Measurements from ENCODE around the gene RGS10. TPM values are rescaled to one million over a fixed set of nuclear protein-coding genes. Genes with fewer than 3 reads are reported as not detected.

Gene RGS10
- total RNA-seq, 1 experiment from 2014 or later: 10.6 TPM

- Histone ChIP-seq H3T11ph (ENCODE audit: low read length) (no peak overlapping the region), H2BK15ac (ENCODE audit: low read depth, low read length) (no peak overlapping the region), H3K79me2 (ENCODE audit: insufficient read depth, low read length) (no peaks in the 10 kb centered on the region), H4K8ac (replicated peaks; ENCODE audit: insufficient read length, low read depth, low read length) (no peak overlapping the region), H2AFZ (ENCODE audit: low read length) (no peak overlapping the region), H3K9ac (ENCODE audit: extremely low read depth, insufficient read length, low read length) (no peak overlapping the region), H2BK20ac (ENCODE audit: low read depth, low read length, poor library complexity, severe bottlenecking) (no peak overlapping the region), H3K23ac (ENCODE audit: insufficient read length, low read depth, low read length) (no peak overlapping the region), H3K4me2 (ENCODE audit: insufficient read depth, insufficient read length, low read length) (no peak overlapping the region), H3K4ac (ENCODE audit: low read depth, low read length) (no peak overlapping the region), H3K14ac (ENCODE audit: insufficient read depth, low read length) (no peak overlapping the region), H2BK5ac (ENCODE audit: insufficient read length, low read length) (no peak overlapping the region), H4K20me1 (ENCODE audit: control insufficient read depth, insufficient read depth, insufficient read length) (no peaks in the 10 kb centered on the region), H4K91ac (ENCODE audit: insufficient read length, low read depth, low read length) (no peak overlapping the region), H3K4me1 (ENCODE audit: insufficient read depth, low read length) (no peaks in the 10 kb centered on the region), H3K18ac (ENCODE audit: insufficient read length, low read depth, low read length) (no peak overlapping the region), H2BK12ac (ENCODE audit: insufficient read length, low read depth, low read length) (no peak overlapping the region), H3K27ac (ENCODE audit: insufficient read length, low read depth, low read length) (no peak overlapping the region), H3K79me1 (ENCODE audit: insufficient read depth, low read depth, low read length, poor library complexity, severe bottlenecking) (no peaks in the 10 kb centered on the region), H2AK5ac (ENCODE audit: insufficient read length, low read length) (no peak overlapping the region), H4K5ac (ENCODE audit: insufficient read length, low read depth, low read length) (no peak overlapping the region), H2BK120ac (ENCODE audit: low read depth, low read length, poor library complexity, severe bottlenecking) (no peak overlapping the region), H3K56ac (ENCODE audit: insufficient read length, low read depth, low read length) (no peak overlapping the region), H3K9me3 (ENCODE audit: control insufficient read depth, low read depth, low read length) (no peaks in the 10 kb centered on the region), H3K23me2 (ENCODE audit: insufficient read length, low read depth, low read length, poor library complexity, severe bottlenecking) (no peaks in the 10 kb centered on the region), H3K27me3 (ENCODE audit: insufficient read depth, low read length) (no peaks in the 10 kb centered on the region)
- H3K36me3 Mint-ChIP-seq (ENCODE audit: insufficient read depth in 1 of 3, low read depth in 3 of 3): peaks cover 30 to 57% (median 50%) of the 10 kb centered on the region in 3 experiments; a peak in 6 of 7 replicates
- H3K4me3 Mint-ChIP-seq: no peak overlapping the region
- H3K9me3 Mint-ChIP-seq: no peaks in the 10 kb centered on the region
- H3K27me3 Mint-ChIP-seq (ENCODE audit: low read depth): no peaks in the 10 kb centered on the region
- no peak for DNase-seq
- no CpG with 5 or more reads among the region's 5 CpGs for WGBS (ENCODE audit: extremely low coverage, insufficient read length, low lambda C conversion rate)
- no peaks in the 10 kb centered on the region for H3K4me1 Mint-ChIP-seq
- H3K27ac Mint-ChIP-seq: no peak overlapping the region
- TF ChIP-seq CTCF (conservative IDR thresholded peaks at IDR 0.05): no peak
Observed at GRCh38 chr10:119575506-119575905, 33.0 kb upstream of the RGS10 start.
